ENCODE data around the gene B9D1.

GRCh38 chr17:19322861-19323260 is 39.7 kb downstream of the B9D1 start:
- no peak for TF ChIP-seq CTCF (IDR thresholded peaks at IDR 0.05; ENCODE audit: insufficient read depth, low read length, poor library complexity, severe bottlenecking)
- TF ChIP-seq EZH2phosphoT487 (conservative IDR thresholded peaks at IDR 0.05; ENCODE audit: low read length), result no peak

Data from SU-DHL-6 (cell line).